ENCODE results near the gene RFX2. TPM values are rescaled to one million over a fixed set of nuclear protein-coding genes. Genes with fewer than 3 reads are reported as not detected.
"Not testable (repeated sequence)": the region's sequence is repeated elsewhere in the genome, so short reads cannot be mapped to it uniquely, and the experiment has no call there.

Gene RFX2
- total RNA-seq, 2 donors from 2014 or later, result 20.7 to 21.7 TPM

GRCh38 chr19:5990289-5990797 lies 120.0 kb downstream of the RFX2 start:
- no peak for DNase-seq (ENCODE audit: low spot score)
- intact Hi-C loops (cut with DNase I), result loop anchor here in 1 of 2 donors (1.0 kb wide), 1 partner anchor 48 kb away; no protein-coding TSS in a partner anchor

GRCh38 chr19:5989388-5990074 lies 120.8 kb downstream of the RFX2 start:
- intact Hi-C loops (cut with DNase I), result loop anchor here in 1 of 2 donors (1.0 kb wide), 1 partner anchor 49 kb away; no protein-coding TSS in a partner anchor
- no peak for DNase-seq (ENCODE audit: low spot score)

GRCh38 chr19:5988517-5989387 lies 121.5 kb downstream of the RFX2 start:
- intact Hi-C loops (cut with DNase I), result no loop called here

GRCh38 chr19:5987077-5987818 lies 123.1 kb downstream of the RFX2 start:
- no peak for DNase-seq (ENCODE audit: low spot score)
- intact Hi-C loops (cut with DNase I), result no loop called here

More at GRCh38 chr19:5988517-5989387, 121.5 kb downstream of the RFX2 start:
- no peak for DNase-seq (ENCODE audit: low spot score)

- intact Hi-C loops (cut with DNase I); DNase-seq (ENCODE audit: low spot score): not testable (repeated sequence)
Observed at GRCh38 chr19:5985837-5986236, 124.5 kb downstream of the RFX2 start.

- no peak for DNase-seq (ENCODE audit: low spot score)
- intact Hi-C loops (cut with DNase I), result no loop called here
Observed at GRCh38 chr19:5985098-5985783, 125.1 kb downstream of the RFX2 start.

GRCh38 chr19:5984600-5984999 lies 125.7 kb downstream of the RFX2 start:
- intact Hi-C loops (cut with DNase I), result no loop called here
- DNase-seq (ENCODE audit: low spot score), result no peak

- no peak for DNase-seq (ENCODE audit: low spot score)
- intact Hi-C loops (cut with DNase I), result no loop called here
Observed at GRCh38 chr19:5983367-5983955, 126.8 kb downstream of the RFX2 start.

- intact Hi-C loops (cut with DNase I), result no loop called here
- no peak for DNase-seq (ENCODE audit: low spot score)
Observed at GRCh38 chr19:5978606-5979552, 131.4 kb downstream of the RFX2 start.

GRCh38 chr19:5977785-5978605 lies 132.3 kb downstream of the RFX2 start, which contains the start of gene RANBP3:
Gene RANBP3, minus strand, starts transcription at chr19:5978140. Its CDS starts 58 bp downstream, at chr19:5978082.
- intact Hi-C loops (cut with DNase I), result no loop called here
- peak; percentile 100 for DNase-seq (ENCODE audit: low spot score)

- intact Hi-C loops (cut with DNase I), result no loop called here
- no peak for DNase-seq (ENCODE audit: low spot score)
Observed at GRCh38 chr19:5977222-5977784, 133.0 kb downstream of the RFX2 start.

GRCh38 chr19:5976768-5977167 lies 133.5 kb downstream of the RFX2 start:
- no peak for DNase-seq (ENCODE audit: low spot score)
- intact Hi-C loops (cut with DNase I), result no loop called here

- intact Hi-C loops (cut with DNase I), result no loop called here
- DNase-seq (ENCODE audit: low spot score), result no peak
Observed at GRCh38 chr19:5975388-5975728, 134.9 kb downstream of the RFX2 start.

GRCh38 chr19:5974721-5975387 lies 135.4 kb downstream of the RFX2 start:
- peak; percentile 67 for DNase-seq (ENCODE audit: low spot score)
- intact Hi-C loops (cut with DNase I), result no loop called here

- intact Hi-C loops (cut with DNase I), result no loop called here
- DNase-seq (ENCODE audit: low spot score), result peak; percentile 79
Observed at GRCh38 chr19:5973867-5974635, 136.2 kb downstream of the RFX2 start.
